H1 (cell line): ENCODE measurements around the gene PCDHAC2. TPM values are rescaled to one million over a fixed set of nuclear protein-coding genes. Genes with fewer than 3 reads are reported as not detected.

Source experiments
- polyA plus RNA-seq, 7 experiments: library from polyadenylated mRNA; depleted of rRNA in 3 of 7; stranded (reverse) in 5 of 7; unstranded in 2 of 7; fragments of >200 nt in 5 of 7; fragments of 200-250 nt in 2 of 7; gene quantifications; 1 replicate in 5 of 7; 2 replicates in 1 of 7; 4 replicates in 1 of 7; pipeline versions ENCODE4 v1.2.1 to v1.2.3, GENCODE V29; 2011 to 2013; ENCODE audit warnings: missing spikeins in 2 of 7, mixed read lengths in 2 of 7
- total RNA-seq: library from RNA; stranded (reverse); fragmentation: NEBNext Ultra II Directional; extraction: Animal tissue kit (Norgen Biotek cat#: 25700); gene quantifications from 2 replicates; pipeline ENCODE4 v1.2.1, GENCODE V29; 2021
- TF ChIP-seq, protein P1 (sequence below): fragments of 300-600 bp; sonication (generic); IDR thresholded peaks from 2 replicates; pipeline ENCODE4 v1.7.1; 2012; ENCODE audit warnings: low read length, moderate library complexity, mild to moderate bottlenecking, inconsistent platforms; ENCODE audit not compliant: insufficient replicate concordance

PCDHAC2 gene
- total and polyA plus RNA-seq, 2 of the 8 experiments (the other 6 are each of a cell fraction or from before 2014, with no cell fraction given) = 3.7 to 5.0 TPM

DNA sequence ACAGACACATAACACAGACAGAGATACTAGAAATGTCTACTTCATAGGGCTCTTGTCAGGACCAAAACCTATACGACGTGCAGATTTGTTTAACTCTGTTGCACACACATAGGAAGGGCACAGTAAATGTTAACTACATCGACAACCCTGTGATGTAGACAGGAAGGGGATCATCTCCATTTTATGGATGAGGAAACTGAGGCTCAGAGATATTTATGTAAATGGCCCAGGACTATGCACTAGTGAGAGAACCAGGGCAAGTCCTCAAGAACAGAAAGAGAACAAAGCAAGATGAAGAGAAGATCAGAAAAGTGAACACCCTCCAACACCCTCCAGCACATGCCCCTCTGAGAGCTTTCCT lies 36.3 kb downstream of the PCDHAC2 start (continued):
- TF ChIP-seq, protein P1, sequence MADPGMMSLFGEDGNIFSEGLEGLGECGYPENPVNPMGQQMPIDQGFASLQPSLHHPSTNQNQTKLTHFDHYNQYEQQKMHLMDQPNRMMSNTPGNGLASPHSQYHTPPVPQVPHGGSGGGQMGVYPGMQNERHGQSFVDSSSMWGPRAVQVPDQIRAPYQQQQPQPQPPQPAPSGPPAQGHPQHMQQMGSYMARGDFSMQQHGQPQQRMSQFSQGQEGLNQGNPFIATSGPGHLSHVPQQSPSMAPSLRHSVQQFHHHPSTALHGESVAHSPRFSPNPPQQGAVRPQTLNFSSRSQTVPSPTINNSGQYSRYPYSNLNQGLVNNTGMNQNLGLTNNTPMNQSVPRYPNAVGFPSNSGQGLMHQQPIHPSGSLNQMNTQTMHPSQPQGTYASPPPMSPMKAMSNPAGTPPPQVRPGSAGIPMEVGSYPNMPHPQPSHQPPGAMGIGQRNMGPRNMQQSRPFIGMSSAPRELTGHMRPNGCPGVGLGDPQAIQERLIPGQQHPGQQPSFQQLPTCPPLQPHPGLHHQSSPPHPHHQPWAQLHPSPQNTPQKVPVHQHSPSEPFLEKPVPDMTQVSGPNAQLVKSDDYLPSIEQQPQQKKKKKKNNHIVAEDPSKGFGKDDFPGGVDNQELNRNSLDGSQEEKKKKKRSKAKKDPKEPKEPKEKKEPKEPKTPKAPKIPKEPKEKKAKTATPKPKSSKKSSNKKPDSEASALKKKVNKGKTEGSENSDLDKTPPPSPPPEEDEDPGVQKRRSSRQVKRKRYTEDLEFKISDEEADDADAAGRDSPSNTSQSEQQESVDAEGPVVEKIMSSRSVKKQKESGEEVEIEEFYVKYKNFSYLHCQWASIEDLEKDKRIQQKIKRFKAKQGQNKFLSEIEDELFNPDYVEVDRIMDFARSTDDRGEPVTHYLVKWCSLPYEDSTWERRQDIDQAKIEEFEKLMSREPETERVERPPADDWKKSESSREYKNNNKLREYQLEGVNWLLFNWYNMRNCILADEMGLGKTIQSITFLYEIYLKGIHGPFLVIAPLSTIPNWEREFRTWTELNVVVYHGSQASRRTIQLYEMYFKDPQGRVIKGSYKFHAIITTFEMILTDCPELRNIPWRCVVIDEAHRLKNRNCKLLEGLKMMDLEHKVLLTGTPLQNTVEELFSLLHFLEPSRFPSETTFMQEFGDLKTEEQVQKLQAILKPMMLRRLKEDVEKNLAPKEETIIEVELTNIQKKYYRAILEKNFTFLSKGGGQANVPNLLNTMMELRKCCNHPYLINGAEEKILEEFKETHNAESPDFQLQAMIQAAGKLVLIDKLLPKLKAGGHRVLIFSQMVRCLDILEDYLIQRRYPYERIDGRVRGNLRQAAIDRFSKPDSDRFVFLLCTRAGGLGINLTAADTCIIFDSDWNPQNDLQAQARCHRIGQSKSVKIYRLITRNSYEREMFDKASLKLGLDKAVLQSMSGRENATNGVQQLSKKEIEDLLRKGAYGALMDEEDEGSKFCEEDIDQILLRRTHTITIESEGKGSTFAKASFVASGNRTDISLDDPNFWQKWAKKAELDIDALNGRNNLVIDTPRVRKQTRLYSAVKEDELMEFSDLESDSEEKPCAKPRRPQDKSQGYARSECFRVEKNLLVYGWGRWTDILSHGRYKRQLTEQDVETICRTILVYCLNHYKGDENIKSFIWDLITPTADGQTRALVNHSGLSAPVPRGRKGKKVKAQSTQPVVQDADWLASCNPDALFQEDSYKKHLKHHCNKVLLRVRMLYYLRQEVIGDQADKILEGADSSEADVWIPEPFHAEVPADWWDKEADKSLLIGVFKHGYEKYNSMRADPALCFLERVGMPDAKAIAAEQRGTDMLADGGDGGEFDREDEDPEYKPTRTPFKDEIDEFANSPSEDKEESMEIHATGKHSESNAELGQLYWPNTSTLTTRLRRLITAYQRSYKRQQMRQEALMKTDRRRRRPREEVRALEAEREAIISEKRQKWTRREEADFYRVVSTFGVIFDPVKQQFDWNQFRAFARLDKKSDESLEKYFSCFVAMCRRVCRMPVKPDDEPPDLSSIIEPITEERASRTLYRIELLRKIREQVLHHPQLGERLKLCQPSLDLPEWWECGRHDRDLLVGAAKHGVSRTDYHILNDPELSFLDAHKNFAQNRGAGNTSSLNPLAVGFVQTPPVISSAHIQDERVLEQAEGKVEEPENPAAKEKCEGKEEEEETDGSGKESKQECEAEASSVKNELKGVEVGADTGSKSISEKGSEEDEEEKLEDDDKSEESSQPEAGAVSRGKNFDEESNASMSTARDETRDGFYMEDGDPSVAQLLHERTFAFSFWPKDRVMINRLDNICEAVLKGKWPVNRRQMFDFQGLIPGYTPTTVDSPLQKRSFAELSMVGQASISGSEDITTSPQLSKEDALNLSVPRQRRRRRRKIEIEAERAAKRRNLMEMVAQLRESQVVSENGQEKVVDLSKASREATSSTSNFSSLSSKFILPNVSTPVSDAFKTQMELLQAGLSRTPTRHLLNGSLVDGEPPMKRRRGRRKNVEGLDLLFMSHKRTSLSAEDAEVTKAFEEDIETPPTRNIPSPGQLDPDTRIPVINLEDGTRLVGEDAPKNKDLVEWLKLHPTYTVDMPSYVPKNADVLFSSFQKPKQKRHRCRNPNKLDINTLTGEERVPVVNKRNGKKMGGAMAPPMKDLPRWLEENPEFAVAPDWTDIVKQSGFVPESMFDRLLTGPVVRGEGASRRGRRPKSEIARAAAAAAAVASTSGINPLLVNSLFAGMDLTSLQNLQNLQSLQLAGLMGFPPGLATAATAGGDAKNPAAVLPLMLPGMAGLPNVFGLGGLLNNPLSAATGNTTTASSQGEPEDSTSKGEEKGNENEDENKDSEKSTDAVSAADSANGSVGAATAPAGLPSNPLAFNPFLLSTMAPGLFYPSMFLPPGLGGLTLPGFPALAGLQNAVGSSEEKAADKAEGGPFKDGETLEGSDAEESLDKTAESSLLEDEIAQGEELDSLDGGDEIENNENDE = no peak
